GM06990 (cell line): ENCODE results near the gene GDAP2.

ENCODE experiments used
- DNase-seq: peaks from one replicate; pipeline ENCODE4 v3.0.0-alpha.2; 2011; ENCODE audit not compliant: insufficient read length; ENCODE audit errors: extremely low read depth
- H3K27me3 ChIP-seq: replicated peaks from 2 replicates; pipeline ENCODE4 v1.6.0; 2011; ENCODE audit warnings: low read length; ENCODE audit not compliant: control insufficient read depth, insufficient read depth
- H3K36me3 ChIP-seq: 2 replicates; pipeline ENCODE4 v1.5.1; 2011; ENCODE audit warnings: low read length; ENCODE audit not compliant: control insufficient read depth, insufficient read depth
- H3K4me3 ChIP-seq: replicated peaks from 2 replicates; pipeline ENCODE4 v1.5.1; 2011; ENCODE audit warnings: low read depth, mild to moderate bottlenecking, control low read depth, low read length
- TF ChIP-seq, protein P1 (sequence below): IDR thresholded peaks from 2 replicates; pipeline ENCODE4 v1.5.1; 2011; ENCODE audit warnings: low read length, control low read depth, mild to moderate bottlenecking, inconsistent platforms; ENCODE audit not compliant: insufficient read depth, poor library complexity, severe bottlenecking

GDAP2 gene

DNA sequence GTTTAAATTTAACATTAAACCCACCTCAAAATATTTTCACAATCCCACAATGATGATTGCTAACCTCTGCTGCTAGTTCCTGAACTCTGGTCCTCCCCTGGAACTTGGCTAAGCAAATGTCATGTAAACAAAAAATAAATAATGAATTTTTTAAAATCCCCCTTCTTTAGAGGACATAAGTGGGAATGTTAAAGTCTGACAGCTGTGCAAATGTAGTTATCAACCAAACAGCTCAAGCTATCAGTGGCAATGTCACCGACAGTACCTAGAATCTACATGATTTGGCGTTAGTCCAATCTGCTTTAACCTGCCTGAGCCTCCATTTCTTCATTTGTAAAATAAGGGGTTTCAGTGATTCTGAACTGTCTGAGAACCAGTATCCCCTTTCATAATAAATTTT, 67.7 kb downstream of the GDAP2 start:
- TF ChIP-seq, protein P1, sequence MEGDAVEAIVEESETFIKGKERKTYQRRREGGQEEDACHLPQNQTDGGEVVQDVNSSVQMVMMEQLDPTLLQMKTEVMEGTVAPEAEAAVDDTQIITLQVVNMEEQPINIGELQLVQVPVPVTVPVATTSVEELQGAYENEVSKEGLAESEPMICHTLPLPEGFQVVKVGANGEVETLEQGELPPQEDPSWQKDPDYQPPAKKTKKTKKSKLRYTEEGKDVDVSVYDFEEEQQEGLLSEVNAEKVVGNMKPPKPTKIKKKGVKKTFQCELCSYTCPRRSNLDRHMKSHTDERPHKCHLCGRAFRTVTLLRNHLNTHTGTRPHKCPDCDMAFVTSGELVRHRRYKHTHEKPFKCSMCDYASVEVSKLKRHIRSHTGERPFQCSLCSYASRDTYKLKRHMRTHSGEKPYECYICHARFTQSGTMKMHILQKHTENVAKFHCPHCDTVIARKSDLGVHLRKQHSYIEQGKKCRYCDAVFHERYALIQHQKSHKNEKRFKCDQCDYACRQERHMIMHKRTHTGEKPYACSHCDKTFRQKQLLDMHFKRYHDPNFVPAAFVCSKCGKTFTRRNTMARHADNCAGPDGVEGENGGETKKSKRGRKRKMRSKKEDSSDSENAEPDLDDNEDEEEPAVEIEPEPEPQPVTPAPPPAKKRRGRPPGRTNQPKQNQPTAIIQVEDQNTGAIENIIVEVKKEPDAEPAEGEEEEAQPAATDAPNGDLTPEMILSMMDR = no peak
- H3K36me3 ChIP-seq = no peaks in the 10 kb centered on the region; the same call in 1 of the 2 replicates
- no peak for DNase-seq
- H3K4me3 ChIP-seq = no peak overlapping the region
- H3K27me3 ChIP-seq = no peaks in the 10 kb centered on the region

DNA sequence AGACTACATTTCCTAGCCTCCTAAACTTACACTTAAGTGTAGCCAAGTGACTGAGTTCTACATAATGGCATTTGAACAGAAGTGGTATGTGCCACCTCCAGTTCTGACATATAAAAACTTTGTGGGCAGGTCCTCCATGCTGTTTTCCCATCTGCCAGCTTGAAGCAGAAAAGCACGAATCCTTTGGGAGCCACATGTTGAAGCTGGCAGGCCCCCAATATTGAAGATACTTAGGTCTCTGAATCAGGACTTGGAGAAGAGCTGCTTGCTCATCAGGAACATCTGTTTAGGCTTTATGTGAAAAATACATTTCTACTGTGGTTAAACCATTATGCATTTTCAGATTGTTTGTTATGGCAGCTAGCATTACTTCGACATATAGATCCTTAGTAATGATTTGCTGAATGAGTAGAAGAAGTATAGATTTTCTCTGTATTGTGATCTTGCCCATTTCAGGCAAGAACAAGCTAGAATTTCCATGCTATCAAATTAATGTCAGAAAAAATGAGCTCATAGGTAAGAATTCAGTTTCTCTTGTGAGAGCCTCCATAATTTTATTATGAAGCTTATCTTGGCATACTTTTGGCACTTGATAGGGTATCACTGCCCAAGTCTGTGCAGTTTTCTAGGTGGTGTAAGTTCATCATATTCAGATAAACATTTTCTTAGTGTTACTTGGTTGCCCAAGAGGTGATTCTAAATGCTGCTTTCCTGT, 68.4 kb downstream of the GDAP2 start:
- Histone ChIP-seq H3K36me3 (no peaks in the 10 kb centered on the region; the same call in 1 of the 2 replicates), H3K4me3 (no peak overlapping the region), H3K27me3 (no peaks in the 10 kb centered on the region)
- TF ChIP-seq, protein P1 = no peak
- no peak for DNase-seq

DNA sequence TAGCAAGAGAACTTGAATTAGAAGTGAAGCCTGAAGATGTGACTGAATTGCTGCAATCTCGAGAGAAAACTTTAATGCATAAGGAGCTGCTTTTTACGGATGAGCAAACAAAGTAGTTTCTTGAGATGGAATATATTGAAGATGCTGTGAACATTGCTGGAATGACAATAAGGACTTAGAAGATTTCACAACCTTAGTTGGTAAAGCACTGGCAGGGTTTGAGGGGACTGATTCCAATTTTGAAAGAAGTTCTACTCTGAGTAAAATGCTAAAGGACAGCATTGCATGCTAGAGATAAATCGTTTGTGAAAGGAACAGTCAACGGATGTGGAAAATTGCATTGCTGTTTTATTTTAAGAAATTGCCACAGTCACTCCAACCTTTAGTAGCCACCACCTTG, 69.5 kb downstream of the GDAP2 start:
- Histone ChIP-seq H3K36me3 (no peaks in the 10 kb centered on the region), H3K27me3 (no peaks in the 10 kb centered on the region), H3K4me3 (no peak overlapping the region)
- TF ChIP-seq, protein P1 = no peak
- DNase-seq = no peak

DNA sequence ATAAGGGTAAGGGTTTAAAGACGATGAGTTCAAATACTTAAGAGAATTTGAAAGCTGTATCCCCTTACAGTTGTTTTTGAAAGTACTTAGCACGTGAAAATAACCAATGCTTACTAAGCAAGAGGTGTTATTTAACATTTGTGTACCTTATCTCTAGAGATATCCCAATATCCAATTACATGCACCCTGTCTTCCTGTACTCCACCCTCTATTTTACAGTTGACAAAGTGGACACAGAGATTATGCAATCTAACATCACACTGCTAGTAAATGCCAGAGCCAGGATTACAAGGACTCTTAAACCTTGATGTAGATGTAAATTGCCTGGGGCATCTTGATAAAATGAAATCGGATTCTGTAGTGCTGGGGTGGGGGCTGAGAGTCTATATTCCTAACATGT, 72.0 kb downstream of the GDAP2 start:
- no peaks in the 10 kb centered on the region for H3K27me3 ChIP-seq
- no peaks in the 10 kb centered on the region for H3K36me3 ChIP-seq
- DNase-seq = no peak
- no peak overlapping the region for H3K4me3 ChIP-seq
- TF ChIP-seq, protein P1 = no peak

DNA sequence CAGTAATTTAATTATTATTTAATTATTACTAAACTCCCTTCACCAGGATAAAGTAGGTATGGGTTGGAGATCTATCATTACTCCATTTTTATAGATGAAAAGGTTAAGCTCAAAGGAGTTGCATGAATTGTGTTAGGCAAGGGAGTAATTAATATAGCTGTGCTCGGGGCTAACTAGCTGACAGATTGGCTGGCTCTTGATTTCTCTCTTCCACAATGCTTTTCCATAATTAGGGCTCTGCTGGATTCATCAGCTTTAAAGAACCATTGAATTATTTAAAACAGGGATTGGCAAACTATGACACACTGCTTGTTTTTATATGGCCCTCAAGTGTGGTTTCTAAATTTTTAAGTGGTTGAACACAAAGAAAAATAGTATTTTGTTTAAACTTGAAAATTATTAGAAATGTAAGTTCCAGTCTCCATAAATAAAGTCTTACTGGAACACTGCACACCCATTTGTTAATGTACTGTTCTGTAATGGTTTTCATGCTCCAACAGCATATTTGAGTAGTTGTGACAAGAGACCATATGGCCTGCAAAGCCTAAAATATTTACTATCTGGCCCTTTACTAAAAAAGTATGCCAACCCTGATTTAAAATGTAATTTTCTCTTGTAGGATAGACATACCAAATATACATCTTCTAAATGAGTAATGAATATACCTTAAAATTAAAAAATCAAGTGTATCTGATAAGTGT, 76.4 kb downstream of the GDAP2 start:
- TF ChIP-seq, protein P1 = no peak
- Histone ChIP-seq H3K27me3 (no peaks in the 10 kb centered on the region), H3K4me3 (no peak overlapping the region), H3K36me3 (no peaks in the 10 kb centered on the region)
- DNase-seq = no peak
